Liver (tissue), 9 donors: ENCODE data around the gene VSTM2L. TPM values are rescaled to one million over a fixed set of nuclear protein-coding genes. Genes with fewer than 3 reads are reported as not detected.

Experiments
- DNase-seq: peaks from one replicate; pipeline ENCODE4 v3.0.0-alpha.2; 2017; ENCODE audit warnings: low spot score
- H3K27ac ChIP-seq, 2 donors: one replicate each; pipeline ENCODE4 v1.7.0; 2013; ENCODE audit warnings: inconsistent platforms in 2 of 2, low read length in 2 of 2, control low read depth in 1 of 2, low read depth in 1 of 2, mild to moderate bottlenecking in 1 of 2
- H3K27me3 ChIP-seq, 4 donors: one replicate each; pipeline versions ENCODE4 v1.6.1 to v1.7.0; 2013; ENCODE audit warnings: low read length in 3 of 4, inconsistent platforms in 1 of 4, mild to moderate bottlenecking in 1 of 4, moderate library complexity in 1 of 4; ENCODE audit not compliant: control insufficient read depth in 4 of 4, insufficient read depth in 4 of 4
- H3K36me3 ChIP-seq, 4 donors: one replicate each; pipeline versions ENCODE4 v1.6.1 to v1.7.0; 2013; ENCODE audit warnings: low read length in 3 of 4, mild to moderate bottlenecking in 3 of 4, low read depth in 1 of 4, moderate library complexity in 1 of 4; ENCODE audit not compliant: control insufficient read depth in 4 of 4, insufficient read depth in 3 of 4
- H3K4me1 ChIP-seq, 4 donors: one replicate each; pipeline versions ENCODE4 v1.6.1 to v1.7.0; 2013; ENCODE audit warnings: low read length in 3 of 4, mild to moderate bottlenecking in 3 of 4, moderate library complexity in 1 of 4; ENCODE audit not compliant: control insufficient read depth in 4 of 4, insufficient read depth in 4 of 4
- H3K4me3 ChIP-seq, 3 donors: one replicate each; pipeline versions ENCODE4 v1.6.1 to v1.7.0; 2013; ENCODE audit warnings: low read length in 3 of 3, control low read depth in 1 of 3, low read depth in 1 of 3, mild to moderate bottlenecking in 1 of 3
- H3K9ac ChIP-seq, 2 donors: one replicate each; pipeline ENCODE4 v1.7.0; 2013; ENCODE audit warnings: low read length in 2 of 2, mild to moderate bottlenecking in 2 of 2, moderate library complexity in 2 of 2, control low read depth in 1 of 2, low read depth in 1 of 2
- H3K9me3 ChIP-seq, 4 donors: one replicate each; pipeline versions ENCODE4 v1.6.1 to v1.7.0; 2013; ENCODE audit warnings: low read length in 3 of 4; ENCODE audit not compliant: control insufficient read depth in 4 of 4
- EGR1 ChIP-seq, 2 donors: IDR thresholded peaks; 2 replicates each; pipeline ENCODE4 v1.6.1; 2016 to 2018; ENCODE audit warnings: antibody characterized with exemption in 2 of 2, low read depth in 2 of 2
- FOXA1 ChIP-seq: IDR thresholded peaks from 2 replicates; pipeline ENCODE4 v1.6.1; 2016; ENCODE audit warnings: antibody characterized with exemption
- FOXA2 ChIP-seq: IDR thresholded peaks from 2 replicates; pipeline ENCODE4 v1.6.1; 2016; ENCODE audit warnings: antibody characterized with exemption
- GABPA ChIP-seq, 2 donors: IDR thresholded peaks in 1 of 2; conservative IDR thresholded peaks in 1 of 2; 2 replicates each; pipeline ENCODE4 v1.6.1; 2016; ENCODE audit warnings: antibody characterized with exemption in 2 of 2, mild to moderate bottlenecking in 1 of 2, moderate library complexity in 1 of 2
- HNF4A ChIP-seq, 2 donors: conservative IDR thresholded peaks; 2 replicates each; pipeline ENCODE4 v1.6.1; 2016; ENCODE audit warnings: antibody characterized with exemption in 2 of 2, mild to moderate bottlenecking in 2 of 2
- HNF4G ChIP-seq: IDR thresholded peaks from 2 replicates; pipeline ENCODE4 v1.6.1; 2016; ENCODE audit warnings: antibody characterized with exemption
- JUND ChIP-seq, 2 donors: IDR thresholded peaks; 2 replicates each; pipeline ENCODE4 v1.6.1; 2016; ENCODE audit warnings: antibody characterized with exemption in 2 of 2
- MAX ChIP-seq: IDR thresholded peaks from 2 replicates; pipeline ENCODE4 v1.6.1; 2016; ENCODE audit warnings: antibody characterized with exemption
- NR2F2 ChIP-seq: IDR thresholded peaks from 2 replicates; pipeline ENCODE4 v1.6.1; 2016; ENCODE audit warnings: antibody characterized with exemption
- RAD21 ChIP-seq, 2 donors: IDR thresholded peaks; 2 replicates each; pipeline ENCODE4 v1.6.1; 2016; ENCODE audit warnings: antibody characterized with exemption in 2 of 2, mild to moderate bottlenecking in 2 of 2
- REST ChIP-seq: IDR thresholded peaks from 2 replicates; pipeline ENCODE4 v1.6.1; 2016; ENCODE audit warnings: antibody characterized with exemption, mild to moderate bottlenecking
- RXRA ChIP-seq, 2 donors: IDR thresholded peaks; 2 replicates each; pipeline ENCODE4 v1.6.1; 2017 to 2018; ENCODE audit warnings: antibody characterized with exemption in 2 of 2, mild to moderate bottlenecking in 1 of 2
- SP1 ChIP-seq: IDR thresholded peaks from 2 replicates; pipeline ENCODE4 v1.6.1; 2018; ENCODE audit warnings: antibody characterized with exemption, mild to moderate bottlenecking
- TAF1 ChIP-seq: conservative IDR thresholded peaks from 2 replicates; pipeline ENCODE4 v1.6.1; 2016; ENCODE audit warnings: antibody characterized with exemption, mild to moderate bottlenecking
- YY1 ChIP-seq: IDR thresholded peaks from 2 replicates; pipeline ENCODE4 v1.6.1; 2016; ENCODE audit warnings: antibody characterized with exemption, mild to moderate bottlenecking
- ZBTB33 ChIP-seq: IDR thresholded peaks from 2 replicates; pipeline ENCODE4 v1.6.1; 2016; ENCODE audit warnings: antibody characterized with exemption
- WGBS: extraction: QIAGEN DNeasy Blood & Tissue Kit; methylation state at CpG from one replicate; pipeline ENCODE4 v1.1.7; 2013; 5-methylcytosine and 5-hydroxymethylcytosine counted together
- polyA plus RNA-seq, 2 donors: library from polyadenylated mRNA; stranded (reverse) in 1 of 2; unstranded in 1 of 2; fragments of 200-250 nt in 1 of 2; fragments of >200 nt in 1 of 2; fragmentation: Nextera tagmentation in 1 of 2; extraction: Ambion mirVana in 1 of 2; gene quantifications; one replicate each; pipeline versions ENCODE4 v1.2.1 to v1.2.3, GENCODE V29; 2013 to 2015
- total RNA-seq, 2 donors: library from RNA; depleted of rRNA; stranded (reverse); fragments of >200 nt; gene quantifications; one replicate each; pipeline ENCODE4 v1.2.3, GENCODE V29; 2014
- TF ChIP-seq, protein P1 (sequence below): IDR thresholded peaks from 2 replicates; pipeline ENCODE4 v1.6.1; 2016; ENCODE audit warnings: antibody characterized with exemption
- TF ChIP-seq, protein P2 (sequence below): fragments of 150-350 bp; IDR thresholded peaks from 2 replicates; pipeline ENCODE4 v1.5.1; 2017; ENCODE audit warnings: improper control_type of control experiment, low read depth, low read length; ENCODE audit not compliant: missing input control
- donor health status: healthy.
- donor health status: healthy.
- donor health status: healthy.
- donor health status: healthy.
- donor health status: healthy.

Gene VSTM2L
- total and polyA plus RNA-seq, 4 donors = 0.31 to 0.79 (median 0.56) TPM

- TF ChIP-seq RXRA (IDR thresholded peaks at IDR 0.05) = no peak
- TF ChIP-seq YY1 = no peak
- TF ChIP-seq RAD21 (IDR thresholded peaks at IDR 0.05) = no peak
- no peak for TF ChIP-seq SP1
- TF ChIP-seq FOXA1 = no peak
- no peak for TF ChIP-seq HNF4A (conservative IDR thresholded peaks at IDR 0.05)
- TF ChIP-seq JUND (IDR thresholded peaks at IDR 0.05) = no peak
- no peak for TF ChIP-seq FOXA2
- no peak for TF ChIP-seq EGR1 (IDR thresholded peaks at IDR 0.05; ENCODE audit: low read depth in 2 of 2)
- no peak for TF ChIP-seq REST
- TF ChIP-seq, protein P1, sequence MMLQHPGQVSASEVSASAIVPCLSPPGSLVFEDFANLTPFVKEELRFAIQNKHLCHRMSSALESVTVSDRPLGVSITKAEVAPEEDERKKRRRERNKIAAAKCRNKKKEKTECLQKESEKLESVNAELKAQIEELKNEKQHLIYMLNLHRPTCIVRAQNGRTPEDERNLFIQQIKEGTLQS = no peak
- H3K36me3 ChIP-seq = no peaks in the 10 kb centered on the region
- no peak overlapping the region for H3K4me3 ChIP-seq
- WGBS = 97% methylated on average over 12 of the region's 12 CpGs
- H3K9me3 ChIP-seq = no peaks in the 10 kb centered on the region
- DNase-seq = no peak
- peaks cover 0 to 2% (median 0%) of the 10 kb centered on the region in 4 donors for H3K4me1 ChIP-seq
- H3K27ac ChIP-seq = no peak overlapping the region
- H3K9ac ChIP-seq = no peak overlapping the region
- H3K27me3 ChIP-seq = no peaks in the 10 kb centered on the region
These were observed 35.3 kb downstream of the VSTM2L start for GRCh38 chr20:37938181-37938750.

DNA sequence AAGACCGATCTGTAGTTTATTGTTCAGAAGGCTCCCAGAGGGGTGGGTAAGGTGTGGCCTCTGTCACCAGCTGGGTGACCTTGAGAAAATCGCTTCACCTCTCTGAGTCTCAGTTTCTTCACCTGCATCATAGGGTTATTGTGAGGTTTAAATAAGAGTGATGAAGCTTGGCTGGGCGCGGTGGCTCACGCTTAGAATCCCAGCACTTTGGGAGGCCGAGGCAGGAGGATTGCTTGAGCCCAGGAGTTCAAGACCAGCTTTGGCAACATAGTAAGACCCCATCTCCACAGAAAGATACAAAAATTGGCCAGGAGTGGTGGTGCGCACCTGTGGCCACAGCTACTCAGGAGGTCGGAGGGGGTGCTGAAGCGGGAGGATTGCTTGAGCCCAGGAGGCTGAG lies 36.0 kb downstream of the VSTM2L start:
- no peak overlapping the region for H3K9ac ChIP-seq
- H3K4me3 ChIP-seq = no peak overlapping the region
- no peaks in the 10 kb centered on the region for H3K27me3 ChIP-seq
- no peaks in the 10 kb centered on the region for H3K9me3 ChIP-seq
- TF ChIP-seq EGR1 (IDR thresholded peaks at IDR 0.05; ENCODE audit: low read depth in 2 of 2) (no peak), FOXA2 (no peak), GABPA (IDR thresholded peaks at IDR 0.05 in 1 of 2, conservative IDR thresholded peaks at IDR 0.05 in 1 of 2) (no peak), RXRA (IDR thresholded peaks at IDR 0.05) (no peak), ZBTB33 (no peak), JUND (IDR thresholded peaks at IDR 0.05) (no peak), NR2F2 (no peak), YY1 (no peak), HNF4A (conservative IDR thresholded peaks at IDR 0.05) (no peak), HNF4G (no peak), SP1 (no peak), TAF1 (no peak), RAD21 (IDR thresholded peaks at IDR 0.05) (no peak), MAX (no peak), REST (no peak), FOXA1 (no peak)
- TF ChIP-seq, protein P2, sequence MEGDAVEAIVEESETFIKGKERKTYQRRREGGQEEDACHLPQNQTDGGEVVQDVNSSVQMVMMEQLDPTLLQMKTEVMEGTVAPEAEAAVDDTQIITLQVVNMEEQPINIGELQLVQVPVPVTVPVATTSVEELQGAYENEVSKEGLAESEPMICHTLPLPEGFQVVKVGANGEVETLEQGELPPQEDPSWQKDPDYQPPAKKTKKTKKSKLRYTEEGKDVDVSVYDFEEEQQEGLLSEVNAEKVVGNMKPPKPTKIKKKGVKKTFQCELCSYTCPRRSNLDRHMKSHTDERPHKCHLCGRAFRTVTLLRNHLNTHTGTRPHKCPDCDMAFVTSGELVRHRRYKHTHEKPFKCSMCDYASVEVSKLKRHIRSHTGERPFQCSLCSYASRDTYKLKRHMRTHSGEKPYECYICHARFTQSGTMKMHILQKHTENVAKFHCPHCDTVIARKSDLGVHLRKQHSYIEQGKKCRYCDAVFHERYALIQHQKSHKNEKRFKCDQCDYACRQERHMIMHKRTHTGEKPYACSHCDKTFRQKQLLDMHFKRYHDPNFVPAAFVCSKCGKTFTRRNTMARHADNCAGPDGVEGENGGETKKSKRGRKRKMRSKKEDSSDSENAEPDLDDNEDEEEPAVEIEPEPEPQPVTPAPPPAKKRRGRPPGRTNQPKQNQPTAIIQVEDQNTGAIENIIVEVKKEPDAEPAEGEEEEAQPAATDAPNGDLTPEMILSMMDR = no peak
- TF ChIP-seq, protein P1 = no peak
- no peaks in the 10 kb centered on the region for H3K36me3 ChIP-seq
- H3K27ac ChIP-seq = no peak overlapping the region
- no peak for DNase-seq
- H3K4me1 ChIP-seq = peaks cover 0 to 2% (median 0%) of the 10 kb centered on the region in 4 donors
- 97% methylated on average over 9 of the region's 9 CpGs for WGBS
